HG02763 (cell line): ENCODE results near the gene ZSCAN5C.
"Not testable (repeated sequence)": the region's sequence is repeated elsewhere in the genome, so short reads cannot be mapped to it uniquely, and the experiment has no call there.

Experiments used
- ATAC-seq: cut with Tn5 transposase; IDR thresholded peaks from one replicate; pipeline ENCODE4 v1.9.1; 2021; ENCODE audit warnings: mild to moderate bottlenecking, moderate library complexity; ENCODE audit not compliant: unreplicated experiment

Gene ZSCAN5C

GRCh38 chr19:56201973-56202372, at the start of gene ZSCAN5C:
Gene ZSCAN5C (plus strand): TSS chr19:56202273. CDS start chr19:56205914, 3,641 bp downstream.
- no peak for ATAC-seq

- ATAC-seq, result no peak
Measured at GRCh38 chr19:56152644-56153043, 49.4 kb upstream of the ZSCAN5C start.

- no peak for ATAC-seq
Measured at GRCh38 chr19:56153507-56153906, 48.6 kb upstream of the ZSCAN5C start.

- ATAC-seq, result no peak
Measured at GRCh38 chr19:56155124-56155687, 46.9 kb upstream of the ZSCAN5C start.

- no peak for ATAC-seq
Measured at GRCh38 chr19:56156768-56157167, 45.3 kb upstream of the ZSCAN5C start.

- ATAC-seq, result no peak
Measured at GRCh38 chr19:56158170-56158757, 43.8 kb upstream of the ZSCAN5C start.

- ATAC-seq, result no peak
Measured at GRCh38 chr19:56159009-56159559, 43.0 kb upstream of the ZSCAN5C start.

- ATAC-seq, result no peak
Measured at GRCh38 chr19:56159622-56160271, 42.3 kb upstream of the ZSCAN5C start.

- ATAC-seq, result no peak
Measured at GRCh38 chr19:56161534-56161933, 40.5 kb upstream of the ZSCAN5C start.

GRCh38 chr19:56162258-56162657, 39.8 kb upstream of the ZSCAN5C start:
- ATAC-seq, result no peak

- no peak for ATAC-seq
Measured at GRCh38 chr19:56163097-56163496, 39.0 kb upstream of the ZSCAN5C start.

- ATAC-seq, result no peak
Measured at GRCh38 chr19:56167064-56167578, 35.0 kb upstream of the ZSCAN5C start.

- ATAC-seq, result no peak
Measured at GRCh38 chr19:56170261-56170660, 31.8 kb upstream of the ZSCAN5C start.

- ATAC-seq, result no peak
Measured at GRCh38 chr19:56174086-56174485, 28.0 kb upstream of the ZSCAN5C start.

GRCh38 chr19:56174550-56174949, 27.5 kb upstream of the ZSCAN5C start:
- ATAC-seq, result no peak

GRCh38 chr19:56175861-56176307, 26.2 kb upstream of the ZSCAN5C start, which contains the start of gene GALP:
Gene GALP (plus strand): TSS chr19:56176008. CDS start chr19:56177109, 1,101 bp downstream.
- not testable (repeated sequence) for ATAC-seq

- not testable (repeated sequence) for ATAC-seq
Measured at GRCh38 chr19:56176310-56176709, 25.8 kb upstream of the ZSCAN5C start.

GRCh38 chr19:56176881-56177280, 25.2 kb upstream of the ZSCAN5C start:
- no peak for ATAC-seq

GRCh38 chr19:56177564-56178243, 24.4 kb upstream of the ZSCAN5C start:
- ATAC-seq, result no peak

- no peak for ATAC-seq
Measured at GRCh38 chr19:56189785-56190184, 12.3 kb upstream of the ZSCAN5C start.

- no peak for ATAC-seq
Measured at GRCh38 chr19:56191115-56191514, 11.0 kb upstream of the ZSCAN5C start.
